COLO668 (cell line): ENCODE measurements around the gene DLGAP4.
A peak's percentile ranks its signal among the peaks of the same experiment; 100 is the strongest.

Experiments used
- DNase-seq: peaks from one replicate; lab custom pipeline; 2025; ENCODE audit not compliant: unreplicated experiment; lab: John Stamatoyannopoulos, UW

The DLGAP4 gene

GRCh38 chr20:36399969-36400545 is 93.9 kb downstream of the DLGAP4 start:
- no peak for DNase-seq

GRCh38 chr20:36400909-36401735 is 95.0 kb downstream of the DLGAP4 start:
- DNase-seq, result no peak

GRCh38 chr20:36402708-36403107 is 96.6 kb downstream of the DLGAP4 start:
- DNase-seq, result no peak

- no peak for DNase-seq
These were observed 98.4 kb downstream of the DLGAP4 start for GRCh38 chr20:36404435-36404978.

GRCh38 chr20:36405255-36405654 is 99.1 kb downstream of the DLGAP4 start:
- DNase-seq, result no peak

- DNase-seq, result no peak
These were observed 101.1 kb downstream of the DLGAP4 start for GRCh38 chr20:36407199-36407733.

GRCh38 chr20:36408219-36408618 is 102.1 kb downstream of the DLGAP4 start:
- peak; percentile 65 for DNase-seq

GRCh38 chr20:36411861-36412454 is 105.8 kb downstream of the DLGAP4 start:
- DNase-seq, result no peak

- no peak for DNase-seq
These were observed 109.4 kb downstream of the DLGAP4 start for GRCh38 chr20:36415475-36416002.

GRCh38 chr20:36418711-36419110 is 112.6 kb downstream of the DLGAP4 start:
- no peak for DNase-seq

- DNase-seq, result no peak
These were observed 115.5 kb downstream of the DLGAP4 start for GRCh38 chr20:36421641-36422040.

GRCh38 chr20:36424314-36424713 is 118.2 kb downstream of the DLGAP4 start:
- no peak for DNase-seq

- no peak for DNase-seq
These were observed 119.0 kb downstream of the DLGAP4 start for GRCh38 chr20:36425166-36425565.

- DNase-seq, result no peak
These were observed 125.5 kb downstream of the DLGAP4 start for GRCh38 chr20:36431604-36432003.

- DNase-seq, result no peak
These were observed 126.0 kb downstream of the DLGAP4 start for GRCh38 chr20:36432096-36432495.

- no peak for DNase-seq
These were observed 128.2 kb downstream of the DLGAP4 start for GRCh38 chr20:36434383-36434782.

- no peak for DNase-seq
These were observed 129.0 kb downstream of the DLGAP4 start for GRCh38 chr20:36435124-36435523.

- DNase-seq, result peak; percentile 45
These were observed 129.7 kb downstream of the DLGAP4 start for GRCh38 chr20:36435592-36436541.

- peak; percentile 59 for DNase-seq
These were observed 133.0 kb downstream of the DLGAP4 start for GRCh38 chr20:36439040-36439730.

- DNase-seq, result no peak
These were observed 133.6 kb downstream of the DLGAP4 start for GRCh38 chr20:36439731-36440072.
